Spleen (tissue), 11 donors: Measurements from ENCODE around the gene BBS9. TPM values are rescaled to one million over a fixed set of nuclear protein-coding genes. Genes with fewer than 3 reads are reported as not detected.

Source experiments
- DNase-seq: peaks from one replicate; pipeline ENCODE4 v3.0.0-alpha.2; 2020
- H3K27ac ChIP-seq, 8 donors: fragments of 200-600 bp; sonication (generic) in 7 of 8; 1 replicate in 4 of 8; 2 replicates in 4 of 8; pipeline versions ENCODE4 v1.5.0 to v1.8.0; 2016 to 2021; ENCODE audit warnings: inconsistent platforms in 4 of 8, mild to moderate bottlenecking in 4 of 8, moderate library complexity in 1 of 8
- H3K27me3 ChIP-seq, 7 donors: fragments of 200-600 bp; sonication (generic) in 6 of 7; replicated peaks in 1 of 7; 1 replicate in 4 of 7; 2 replicates in 3 of 7; pipeline versions ENCODE4 v1.5.0 to v1.8.0; 2016 to 2021; ENCODE audit warnings: inconsistent platforms in 3 of 7, mild to moderate bottlenecking in 1 of 7
- H3K36me3 ChIP-seq, 6 donors: fragments of 200-600 bp; sonication (generic) in 5 of 6; 1 replicate in 4 of 6; 2 replicates in 2 of 6; pipeline versions ENCODE4 v1.5.0 to v1.8.0; 2016 to 2021; ENCODE audit warnings: inconsistent platforms in 2 of 6
- H3K4me1 ChIP-seq, 6 donors: fragments of 200-600 bp; sonication (generic) in 5 of 6; 1 replicate in 3 of 6; 2 replicates in 3 of 6; pipeline versions ENCODE4 v1.5.0 to v1.8.0; 2016 to 2021; ENCODE audit warnings: inconsistent platforms in 3 of 6
- H3K4me3 ChIP-seq, 8 donors: fragments of 200-600 bp; sonication (generic) in 7 of 8; 1 replicate in 4 of 8; 2 replicates in 4 of 8; pipeline versions ENCODE4 v1.5.0 to v1.8.0; 2016 to 2021; ENCODE audit warnings: inconsistent platforms in 4 of 8, mild to moderate bottlenecking in 4 of 8, moderate library complexity in 2 of 8
- H3K9me3 ChIP-seq, 8 donors: fragments of 200-600 bp; sonication (generic) in 7 of 8; 1 replicate in 4 of 8; 2 replicates in 4 of 8; pipeline versions ENCODE4 v1.5.0 to v1.8.0; 2016 to 2021; ENCODE audit warnings: inconsistent platforms in 4 of 8
- CTCF ChIP-seq, 11 experiments: fragments of 200-600 bp in 7 of 11; fragments of 450-650 bp in 4 of 11; sonication (generic) in 4 of 11; IDR thresholded peaks in 8 of 11; conservative IDR thresholded peaks in 3 of 11; 1 replicate in 7 of 11; 2 replicates in 4 of 11; pipeline versions ENCODE4 v1.4.0 to v1.8.0; 2016 to 2021; ENCODE audit warnings: antibody characterized with exemption in 11 of 11, inconsistent platforms in 4 of 11, mild to moderate bottlenecking in 1 of 11
- POLR2A ChIP-seq, 3 donors: fragments of 450-650 bp; IDR thresholded peaks; one replicate each; pipeline ENCODE4 v1.5.1; 2017; ENCODE audit warnings: antibody characterized with exemption in 3 of 3, mild to moderate bottlenecking in 1 of 3
- POLR2AphosphoS5 ChIP-seq, 3 donors: sonication (generic); formaldehyde crosslinking; IDR thresholded peaks; one replicate each; pipeline ENCODE4 v1.5.1; 2017; ENCODE audit warnings: antibody characterized with exemption in 3 of 3
- WGBS, 5 donors: extraction: QIAGEN DNeasy Blood & Tissue Kit in 3 of 5; methylation state at CpG; one replicate each; pipeline versions ENCODE4 v1.1.5 to v1.1.7; 2013 to 2018; 5-methylcytosine and 5-hydroxymethylcytosine counted together
- intact Hi-C: fragments of 100-400 bp; cut with DNase I; formaldehyde crosslinking; loops from one replicate; pipeline ENCODE4 v1.15.0; 2023; ENCODE audit warnings: low total_unique reads
- polyA plus RNA-seq, 3 donors: library from polyadenylated mRNA; stranded (reverse); fragments of 200-250 nt; gene quantifications; one replicate each; pipeline ENCODE4 v1.2.1, GENCODE V29; 2013
- total RNA-seq, 7 donors: library from RNA; depleted of rRNA in 3 of 7; stranded (reverse); fragments of >200 nt in 3 of 7; fragmentation: NEBNext Ultra II Directional in 4 of 7; extraction: Animal tissue kit (Norgen Biotek cat#: 25700) in 4 of 7; gene quantifications; one replicate each; pipeline versions ENCODE4 v1.1.0 to v1.2.1, GENCODE V29; 2016 to 2021
- donor health status: healthy with polysubstance abuse.
- donor health status: DM: no; HTN: no; CAD: no; lungs with moderate emphysema.
- donor health status: DM: no; HTN: no; CAD: no.
- donor health status: Bipolar disorder and iron deficiency.
- donor health status: healthy.
- donor health status: DM: no; HTN: no; CAD: no.
- donor health status: DM: yes; HTN: yes; CAD: no.

Gene BBS9
- total and polyA plus RNA-seq, 10 donors, result 2.3 to 44.1 (median 25.3) TPM

DNA sequence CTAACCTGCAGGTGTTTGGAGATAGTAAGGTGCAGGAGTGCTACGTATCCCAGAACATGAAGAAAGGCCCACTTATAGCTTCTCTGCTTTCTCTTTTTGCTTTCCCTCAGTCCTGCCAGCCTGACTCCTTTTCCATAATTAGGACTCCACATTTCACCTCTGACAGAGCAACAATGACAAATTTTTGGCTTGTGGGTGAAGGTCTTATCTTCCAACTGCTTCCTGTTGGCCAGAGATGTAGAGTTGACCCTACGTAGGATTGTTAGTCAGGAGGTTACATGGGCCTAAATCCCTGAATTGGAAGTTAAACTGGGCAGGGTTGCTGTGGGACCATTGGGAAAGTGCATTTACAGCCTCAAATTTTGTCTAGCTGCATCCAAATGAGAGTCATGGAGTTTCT lies 41.5 kb upstream of the BBS9 start:
- Histone ChIP-seq H3K27me3 (no peaks in the 10 kb centered on the region), H3K4me3 (no peak overlapping the region), H3K36me3 (peaks cover 0 to 4% (median 0%) of the 10 kb centered on the region in 6 donors), H3K27ac (no peak overlapping the region), H3K4me1 (no peaks in the 10 kb centered on the region), H3K9me3 (peaks cover 0 to 6% (median 0%) of the 10 kb centered on the region in 8 donors)
- intact Hi-C loops, result no loop called here
- no peak for DNase-seq
- TF ChIP-seq CTCF (IDR thresholded peaks at IDR 0.05 in 8 of 11, conservative IDR thresholded peaks at IDR 0.05 in 3 of 11) (no peak), POLR2AphosphoS5 (IDR thresholded peaks at IDR 0.05) (no peak)
- WGBS, 5 donors, result 75 to 87% (median 80%) methylated on average over 2 of the region's 2 CpGs

DNA sequence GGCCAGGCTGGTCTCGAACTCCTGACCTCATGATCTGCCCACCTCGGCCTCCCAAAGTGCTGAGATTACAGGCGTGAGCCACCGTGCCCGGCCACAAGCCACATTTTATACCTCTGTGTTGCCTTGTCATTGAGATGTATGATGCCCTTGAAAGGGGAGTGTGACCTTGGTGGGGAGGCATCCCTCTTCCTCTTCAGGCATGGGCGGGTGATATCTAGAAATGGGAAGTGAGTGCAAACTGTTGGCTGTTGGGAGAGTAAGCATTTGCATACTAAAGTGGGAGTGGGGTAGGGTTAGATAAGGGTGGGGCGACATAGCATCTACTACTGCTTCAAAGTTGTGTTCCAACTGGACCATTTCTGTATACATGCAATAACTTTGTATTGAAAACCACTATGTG lies 40.2 kb upstream of the BBS9 start:
- no peak overlapping the region for H3K27ac ChIP-seq
- DNase-seq, result no peak
- H3K27me3 ChIP-seq, result no peaks in the 10 kb centered on the region
- peaks cover under 1 to 17% (median 9%) of the 10 kb centered on the region in 6 donors for H3K36me3 ChIP-seq
- peaks cover 0 to 6% (median 0%) of the 10 kb centered on the region in 8 donors for H3K9me3 ChIP-seq
- H3K4me3 ChIP-seq, result no peak overlapping the region
- WGBS, 5 donors, result 76 to 82% (median 79%) methylated on average over 7 of the region's 7 CpGs
- no peak for TF ChIP-seq POLR2AphosphoS5 (IDR thresholded peaks at IDR 0.05)
- TF ChIP-seq POLR2A (IDR thresholded peaks at IDR 0.05), result no peak
- TF ChIP-seq CTCF (IDR thresholded peaks at IDR 0.05 in 8 of 11, conservative IDR thresholded peaks at IDR 0.05 in 3 of 11), result no peak
- intact Hi-C loops, result no loop called here
- no peaks in the 10 kb centered on the region for H3K4me1 ChIP-seq

GRCh38 chr7:33091111-33091531 lies 38.2 kb upstream of the BBS9 start:
- TF ChIP-seq CTCF (IDR thresholded peaks at IDR 0.05 in 8 of 11, conservative IDR thresholded peaks at IDR 0.05 in 3 of 11) (no peak), POLR2A (IDR thresholded peaks at IDR 0.05) (no peak)
- Histone ChIP-seq H3K27ac (no peak overlapping the region), H3K36me3 (peaks cover 6 to 36% (median 28%) of the 10 kb centered on the region in 6 donors), H3K27me3 (no peaks in the 10 kb centered on the region), H3K4me3 (no peak overlapping the region), H3K4me1 (no peaks in the 10 kb centered on the region), H3K9me3 (peaks cover 0 to 4% (median 0%) of the 10 kb centered on the region in 8 donors)
- WGBS, 5 donors, result 84 to 94% (median 89%) methylated on average over 4 of the region's 4 CpGs
- intact Hi-C loops, result no loop called here
- DNase-seq, result no peak

DNA sequence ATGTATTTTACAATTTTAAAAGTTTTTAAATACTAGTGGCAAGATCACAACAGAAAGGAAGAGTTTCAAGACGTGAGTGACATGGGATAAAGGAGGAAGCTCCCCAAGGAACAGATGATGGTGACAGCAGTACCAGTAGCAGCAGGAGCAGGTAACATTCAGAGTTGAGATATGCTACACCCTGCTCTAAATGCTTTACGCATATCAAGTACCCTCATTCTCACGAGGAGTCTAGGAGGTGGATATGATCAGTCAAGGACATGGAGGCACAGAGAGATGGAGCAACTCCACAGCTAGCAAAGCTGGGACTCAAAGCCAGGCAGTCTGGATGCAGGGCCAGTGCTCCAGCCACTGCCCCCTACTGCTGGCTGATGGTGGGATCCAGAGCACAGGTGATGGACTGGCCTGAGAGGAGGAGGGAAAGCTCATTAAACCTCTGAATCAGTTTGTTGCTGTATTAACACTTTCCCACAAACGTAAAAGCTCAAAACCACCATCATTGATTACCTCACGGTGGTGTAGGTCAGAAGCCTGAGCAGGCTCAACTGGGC lies 37.6 kb upstream of the BBS9 start:
- peaks cover 6 to 42% (median 33%) of the 10 kb centered on the region in 6 donors for H3K36me3 ChIP-seq
- no peaks in the 10 kb centered on the region for H3K27me3 ChIP-seq
- DNase-seq, result no peak
- no peak overlapping the region for H3K4me3 ChIP-seq
- no peaks in the 10 kb centered on the region for H3K4me1 ChIP-seq
- 82 to 89% (median 85%) methylated on average over 5 of the region's 5 CpGs for WGBS, 5 donors
- no peak for TF ChIP-seq POLR2A (IDR thresholded peaks at IDR 0.05)
- intact Hi-C loops, result no loop called here
- no peak overlapping the region for H3K27ac ChIP-seq
- no peaks in the 10 kb centered on the region for H3K9me3 ChIP-seq
